GM12865 (cell line): ENCODE measurements around the gene TSPAN9.
A peak's percentile ranks its signal among the peaks of the same experiment; 100 is the strongest.

Experiments used
- DNase-seq: peaks from one replicate; pipeline ENCODE4 v3.0.0; 2010; ENCODE audit warnings: low read depth
- H3K4me3 ChIP-seq: 2 replicates; pipeline ENCODE4 v1.5.1; 2011; ENCODE audit warnings: mild to moderate bottlenecking, low read depth, low read length, control low read depth
- CTCF ChIP-seq: IDR thresholded peaks from 2 replicates; pipeline ENCODE4 v1.5.1; 2011; ENCODE audit warnings: low read length, control low read depth, low read depth, inconsistent platforms; ENCODE audit not compliant: insufficient read depth; ENCODE audit errors: missing control alignments

Gene TSPAN9

GRCh38 chr12:3230758-3231375 lies 153.7 kb downstream of the TSPAN9 start:
- no peak overlapping the region for H3K4me3 ChIP-seq
- no peak for TF ChIP-seq CTCF
- no peak for DNase-seq

- TF ChIP-seq CTCF = no peak
- no peak for DNase-seq
- H3K4me3 ChIP-seq = no peak overlapping the region
Measured at GRCh38 chr12:3231399-3231876, 154.3 kb downstream of the TSPAN9 start.

GRCh38 chr12:3233797-3234196 lies 156.6 kb downstream of the TSPAN9 start:
- DNase-seq = no peak
- no peak overlapping the region for H3K4me3 ChIP-seq
- TF ChIP-seq CTCF = no peak

GRCh38 chr12:3236345-3237187 lies 159.4 kb downstream of the TSPAN9 start:
- H3K4me3 ChIP-seq = no peak overlapping the region
- DNase-seq = peak; percentile 49
- no peak for TF ChIP-seq CTCF

- no peak overlapping the region for H3K4me3 ChIP-seq
- DNase-seq = no peak
- no peak for TF ChIP-seq CTCF
Measured at GRCh38 chr12:3238196-3238595, 161.0 kb downstream of the TSPAN9 start.

- TF ChIP-seq CTCF = no peak
Measured at GRCh38 chr12:3241621-3242020, 164.4 kb downstream of the TSPAN9 start.

More at GRCh38 chr12:3241621-3242020, 164.4 kb downstream of the TSPAN9 start:
- H3K4me3 ChIP-seq = no peak overlapping the region
- DNase-seq = no peak
